SK-N-SH (cell line): ENCODE results near the gene PEX10.

Experiments used
- CHD2 ChIP-seq: fragments of 150-350 bp; IDR thresholded peaks from 2 replicates; pipeline ENCODE4 v1.6.1; 2018; ENCODE audit warnings: low read length; ENCODE audit not compliant: partially characterized antibody
- CTCF ChIP-seq: fragments of 200-600 bp; sonication (generic); IDR thresholded peaks from 2 replicates; pipeline ENCODE4 v1.6.1; 2017; ENCODE audit warnings: antibody characterized with exemption, mild to moderate bottlenecking, moderate library complexity
- FOSL2 ChIP-seq: IDR thresholded peaks from 2 replicates; pipeline ENCODE4 v1.4.0; 2012; ENCODE audit warnings: low read depth, mild to moderate bottlenecking, moderate library complexity, borderline replicate concordance
- JUND ChIP-seq: IDR thresholded peaks from 2 replicates; pipeline ENCODE4 v1.4.0; 2012
- NRF1 ChIP-seq: IDR thresholded peaks from 2 replicates; pipeline ENCODE4 v1.6.1; 2012; ENCODE audit warnings: low read depth, mild to moderate bottlenecking, low read length
- POLR2AphosphoS5 ChIP-seq: IDR thresholded peaks from 2 replicates; pipeline ENCODE4 v1.6.1; 2012; ENCODE audit warnings: low read depth, low read length
- RAD21 ChIP-seq: IDR thresholded peaks from 2 replicates; pipeline ENCODE4 v1.6.1; 2012; ENCODE audit warnings: mild to moderate bottlenecking, low read length
- USF2 ChIP-seq: fragments of 150-350 bp; IDR thresholded peaks from 2 replicates; pipeline ENCODE4 v1.6.1; 2017; ENCODE audit warnings: antibody characterized with exemption, low read length, low read depth, borderline replicate concordance
- YY1 ChIP-seq: IDR thresholded peaks from 2 replicates; pipeline ENCODE4 v1.4.0; 2012; ENCODE audit warnings: low read depth, mild to moderate bottlenecking

- TF ChIP-seq RAD21 (no peak), USF2 (no peak), YY1 (no peak), CTCF (no peak), NRF1 (no peak), CHD2 (no peak), POLR2AphosphoS5 (no peak), FOSL2 (no peak), JUND (no peak)
These were observed 24.1 kb downstream of the PEX10 start for GRCh38 chr1:2388004-2388913.
